IMR-90 (cell line): Measurements from ENCODE around the gene NFKB1. TPM values are rescaled to one million over a fixed set of nuclear protein-coding genes. Genes with fewer than 3 reads are reported as not detected.

ENCODE experiments used
- ATAC-seq: fragments of 200-7000 bp; cut with Tn5 transposase; 2 replicates; pipeline ENCODE4 v1.9.1; 2020; ENCODE audit warnings: low read depth, mild to moderate bottlenecking, moderate library complexity
- BruUV-seq: library from RNA; stranded (reverse); fragments of 400-500 nt; replicated peaks from 2 replicates; lab custom pipeline; 2021; lab: Mats Ljungman, UMichigan
- CTCF ChIA-PET: fragments of 300-600 bp; formaldehyde crosslinking; extraction: SDS; loops from one replicate; lab custom pipeline; 2021; ENCODE audit warnings: antibody characterized with exemption; lab: Yijun Ruan, JAX
- POLR2A ChIA-PET: fragments of 300-600 bp; sonication (Branson Sonifier 250); formaldehyde crosslinking; loops from one replicate; lab custom pipeline; 2022; ENCODE audit warnings: antibody characterized with exemption; ENCODE audit not compliant: unreplicated experiment; lab: Charles Lee
- DNase-seq: peaks from one replicate; pipeline ENCODE4 v3.0.0; 2013
- H2AFZ ChIP-seq: replicated peaks from 2 replicates; pipeline ENCODE3; 2013; ENCODE audit warnings: low read length, mild to moderate bottlenecking; ENCODE audit not compliant: poor library complexity
- H2AK5ac ChIP-seq: 2 replicates; pipeline ENCODE4 v1.6.1; 2013; ENCODE audit warnings: low read depth, low read length, inconsistent platforms
- H2AK9ac ChIP-seq: replicated peaks from 2 replicates; pipeline ENCODE3; 2013; ENCODE audit warnings: mild to moderate bottlenecking, low read depth, low read length, moderate library complexity; ENCODE audit not compliant: poor library complexity
- H2BK120ac ChIP-seq: 2 replicates; pipeline ENCODE4 v1.6.1; 2013; ENCODE audit warnings: low read depth, low read length, inconsistent platforms
- H2BK15ac ChIP-seq: 3 replicates; pipeline ENCODE4 v1.6.1; 2013; ENCODE audit warnings: low read depth, low read length, inconsistent platforms
- H2BK20ac ChIP-seq: 2 replicates; pipeline ENCODE4 v1.6.1; 2013; ENCODE audit warnings: low read depth, mild to moderate bottlenecking, inconsistent platforms, low read length, moderate library complexity
- H2BK5ac ChIP-seq: 2 replicates; pipeline ENCODE4 v1.6.1; 2013; ENCODE audit warnings: mild to moderate bottlenecking, low read depth, low read length, inconsistent platforms; ENCODE audit not compliant: poor library complexity, severe bottlenecking
- H3K14ac ChIP-seq: replicated peaks from 2 replicates; pipeline ENCODE4 v1.6.1; 2013; ENCODE audit warnings: low read depth, low read length, inconsistent platforms
- H3K18ac ChIP-seq: 2 replicates; pipeline ENCODE4 v1.6.1; 2013; ENCODE audit warnings: low read depth, low read length, control low read depth
- H3K23ac ChIP-seq: 2 replicates; pipeline ENCODE4 v1.6.1; 2013; ENCODE audit warnings: low read depth, low read length, inconsistent platforms
- H3K27ac ChIP-seq: 2 replicates; pipeline ENCODE4 v1.5.1; 2013; ENCODE audit warnings: mild to moderate bottlenecking, control low read depth, low read length; ENCODE audit not compliant: insufficient read depth
- H3K27me3 ChIP-seq: 2 replicates; pipeline ENCODE4 v1.6.1; 2013; ENCODE audit warnings: low read length; ENCODE audit not compliant: control insufficient read depth, insufficient read depth
- H3K36me3 ChIP-seq: 2 replicates; pipeline ENCODE4 v1.6.1; 2013; ENCODE audit warnings: low read length, mixed read lengths; ENCODE audit not compliant: control insufficient read depth, insufficient read depth
- H3K4ac ChIP-seq: 2 replicates; pipeline ENCODE4 v1.6.1; 2013; ENCODE audit warnings: low read depth, low read length, inconsistent platforms
- H3K4me1 ChIP-seq: 2 replicates; pipeline ENCODE4 v1.6.1; 2013; ENCODE audit warnings: low read length, mixed read lengths; ENCODE audit not compliant: control insufficient read depth, insufficient read depth
- H3K4me2 ChIP-seq: 2 replicates; pipeline ENCODE4 v1.6.1; 2013; ENCODE audit warnings: low read depth, mild to moderate bottlenecking, control low read depth, low read length, moderate library complexity
- H3K4me3 ChIP-seq: 2 replicates; pipeline ENCODE4 v1.5.1; 2013; ENCODE audit warnings: low read depth, mild to moderate bottlenecking, control low read depth, low read length, moderate library complexity; ENCODE audit not compliant: insufficient read depth
- H3K56ac ChIP-seq: 2 replicates; pipeline ENCODE4 v1.6.1; 2013; ENCODE audit warnings: low read length, inconsistent platforms; ENCODE audit not compliant: insufficient read depth; ENCODE audit errors: extremely low read depth
- H3K79me1 ChIP-seq, 2 experiments: 2 replicates each; pipeline ENCODE4 v1.6.1; 2013; ENCODE audit warnings: low read length in 2 of 2, inconsistent platforms in 1 of 2, low read depth in 1 of 2
- H3K9ac ChIP-seq: 2 replicates; pipeline ENCODE4 v1.6.1; 2013; ENCODE audit warnings: low read depth, low read length, control low read depth
- H3K9me1 ChIP-seq: 2 replicates; pipeline ENCODE4 v1.6.1; 2013; ENCODE audit warnings: low read length, inconsistent platforms; ENCODE audit not compliant: insufficient read depth
- H3K9me3 ChIP-seq: 2 replicates; pipeline ENCODE4 v1.6.1; 2013; ENCODE audit warnings: low read length; ENCODE audit not compliant: control insufficient read depth, insufficient read depth
- H4K20me1 ChIP-seq: 2 replicates; pipeline ENCODE4 v1.6.1; 2013; ENCODE audit warnings: low read length, inconsistent platforms; ENCODE audit not compliant: insufficient read depth
- H4K5ac ChIP-seq: 2 replicates; pipeline ENCODE4 v1.6.1; 2013; ENCODE audit warnings: mild to moderate bottlenecking, low read depth, low read length, control low read depth
- H4K8ac ChIP-seq, 2 experiments: 2 replicates each; pipeline ENCODE4 v1.6.1; 2013; ENCODE audit warnings: low read depth in 2 of 2, low read length in 2 of 2, control low read depth in 1 of 2, inconsistent platforms in 1 of 2
- H4K91ac ChIP-seq: 2 replicates; pipeline ENCODE4 v1.6.1; 2013; ENCODE audit warnings: low read depth, low read length, inconsistent platforms; ENCODE audit not compliant: insufficient read depth
- MXI1 ChIP-seq: IDR thresholded peaks from 2 replicates; pipeline ENCODE4 v1.6.1; 2012; ENCODE audit warnings: low read depth, mild to moderate bottlenecking, low read length, moderate library complexity, borderline replicate concordance
- WGBS, 2 experiments: methylation state at CpG; one replicate each; pipeline versions ENCODE4 v1.1.5 to v1.1.7; 2013; ENCODE audit warnings: missing lambda C conversion rate in 2 of 2; ENCODE audit not compliant: insufficient read length in 1 of 2; ENCODE audit errors: extremely low coverage in 2 of 2; 5-methylcytosine and 5-hydroxymethylcytosine counted together
- dilution Hi-C: fragments of 300-500 bp; cut with HindIII; formaldehyde crosslinking; loops from one replicate; pipeline ENCODE4 v1.14.3; 2018; ENCODE audit warnings: low sequenced_read_pairs; ENCODE audit not compliant: unreplicated experiment
- in situ Hi-C: fragments of 300-500 bp; cut with MboI; formaldehyde crosslinking; loops from 3 replicates; pipeline ENCODE4 v1.14.3; 2019; ENCODE audit warnings: low sequenced_read_pairs, inconsistent platforms, mixed read lengths
- intact Hi-C: fragments of 100-400 bp; cut with micrococcal nuclease; formaldehyde crosslinking; loops from 2 replicates; pipeline ENCODE4 v1.10.0; 2022
- polyA plus RNA-seq, 3 experiments: library from polyadenylated mRNA; depleted of rRNA; stranded (reverse); fragments of >200 nt; gene quantifications; 2 replicates each; pipeline ENCODE4 v1.2.3, GENCODE V29; 2012; ENCODE audit warnings: low replicate concordance in 1 of 3
- total RNA-seq: library from RNA; depleted of rRNA; stranded (reverse); fragments of >200 nt; gene quantifications from 2 replicates; pipeline ENCODE4 v1.2.3, GENCODE V29; 2012

NFKB1 gene
- total and polyA plus RNA-seq, 2 of the 4 experiments (the other 2 are of a cell fraction) = 19.8 to 24.6 TPM

GRCh38 chr4:102593147-102593546 is 92.0 kb downstream of the NFKB1 start:
- WGBS, 2 experiments = no CpG with 5 or more reads among the region's 7 CpGs
- no peak overlapping the region for H3K18ac ChIP-seq
- no peak overlapping the region for H3K14ac ChIP-seq
- peaks cover 17% of the 10 kb centered on the region for H3K36me3 ChIP-seq
- H3K4ac ChIP-seq = no peak overlapping the region
- no TSS peak for BruUV-seq
- H3K4me2 ChIP-seq = no peak overlapping the region
- no peak overlapping the region for H2BK120ac ChIP-seq
- no peak overlapping the region for H2BK20ac ChIP-seq
- no peak overlapping the region for H3K27ac ChIP-seq
- H3K4me1 ChIP-seq = peaks cover 3% of the 10 kb centered on the region
- H3K56ac ChIP-seq = no peak overlapping the region
- no peak overlapping the region for H2BK5ac ChIP-seq
- no peak overlapping the region for H2AK5ac ChIP-seq
- H3K9me3 ChIP-seq = peaks cover 4% of the 10 kb centered on the region; the same call in 1 of the 2 replicates
- no peak for TF ChIP-seq MXI1
- ChIA-PET CTCF (interaction anchor here (0.5 kb wide), 1 partner anchor 240 kb away, joined by 4 read pairs; no protein-coding TSS in a partner anchor), POLR2A (no interaction called here)
- intact Hi-C loops = loop anchor here (10.0 kb wide), 1 partner anchor 88 kb away; the partner anchor contains the start of gene NFKB1
- H3K4me3 ChIP-seq = no peak overlapping the region
- no peak overlapping the region for H2BK15ac ChIP-seq
- dilution Hi-C loops = no loop called here
- peaks cover 6% of the 10 kb centered on the region for H3K9me1 ChIP-seq
- in situ Hi-C loops = no loop called here
- no peak overlapping the region for H4K91ac ChIP-seq
- H3K27me3 ChIP-seq = no peaks in the 10 kb centered on the region
- H3K23ac ChIP-seq = no peak overlapping the region
- ATAC-seq = no peak
- no peak overlapping the region for H3K9ac ChIP-seq
- no peak overlapping the region for H2AFZ ChIP-seq
- no peak for DNase-seq
- no peaks in the 10 kb centered on the region for H4K20me1 ChIP-seq
- H4K5ac ChIP-seq = no peak overlapping the region
- H2AK9ac ChIP-seq = no peak overlapping the region
- H3K79me1 ChIP-seq = no peaks in the 10 kb centered on the region; a peak in 2 of 4 replicates
- no peak overlapping the region for H4K8ac ChIP-seq
